ENCODE measurements around the gene FLOT2.

GRCh38 chr17:28912938-28913333 lies 15.4 kb upstream of the FLOT2 start:
- TF ChIP-seq CTCF (IDR thresholded peaks at IDR 0.05; ENCODE audit: low read length) (no peak), EZH2 (optimal IDR thresholded peaks at IDR 0.05; ENCODE audit: low read depth, low read length) (no peak)
